Head of caudate nucleus (tissue), 42 donors: ENCODE measurements around the gene IRS1.

Experiments used
- DNase-seq, 42 donors: peaks; one replicate each; pipeline versions ENCODE4 v3.0.0 to v3.0.0-alpha.2; 2020 to 2021; ENCODE audit warnings: mixed read lengths in 7 of 42
- intact Hi-C: fragments of 100-400 bp; cut with DNase I; formaldehyde crosslinking; loops from one replicate; pipeline ENCODE4 v1.15.0; 2022

Gene IRS1

GRCh38 chr2:226795281-226796011 is 4.2 kb downstream of the IRS1 start:
- DNase-seq, result peak in 11 of 42 donors; percentile 4 to 44 (median 18)
- intact Hi-C loops, result loop anchor here (5.0 to 10.0 kb wide), 3 partner anchors 37 to 761 kb away; no protein-coding TSS in a partner anchor

- peak in 7 of 42 donors; percentile 4 to 40 (median 11) for DNase-seq
- intact Hi-C loops, result loop anchor here (5.0 to 10.0 kb wide), 3 partner anchors 38 to 760 kb away; no protein-coding TSS in a partner anchor
These were observed 4.9 kb downstream of the IRS1 start for GRCh38 chr2:226794751-226795171.

GRCh38 chr2:226794196-226794661 is 5.4 kb downstream of the IRS1 start:
- no peak for DNase-seq
- intact Hi-C loops, result loop anchor here (10.0 kb wide), 2 partner anchors 579 to 759 kb away; no protein-coding TSS in a partner anchor

- intact Hi-C loops, result loop anchor here (10.0 kb wide), 2 partner anchors 579 to 759 kb away; no protein-coding TSS in a partner anchor
- DNase-seq, result no peak
These were observed 6.0 kb downstream of the IRS1 start for GRCh38 chr2:226793646-226794045.

- intact Hi-C loops, result loop anchor here (10.0 kb wide), 2 partner anchors 578 to 758 kb away; no protein-coding TSS in a partner anchor
- DNase-seq, result peak in 5 of 42 donors; percentile 2 to 10 (median 7)
These were observed 7.3 kb downstream of the IRS1 start for GRCh38 chr2:226792155-226792881.

- intact Hi-C loops, result loop anchor here (10.0 kb wide), 2 partner anchors 577 to 757 kb away; no protein-coding TSS in a partner anchor
These were observed 8.0 kb downstream of the IRS1 start for GRCh38 chr2:226791487-226792081.

GRCh38 chr2:226791056-226791486 is 8.5 kb downstream of the IRS1 start:
- peak in 5 of 42 donors; percentile 29 to 80 (median 53) for DNase-seq
- intact Hi-C loops, result loop anchor here (10.0 kb wide), 2 partner anchors 576 to 756 kb away; no protein-coding TSS in a partner anchor

More at GRCh38 chr2:226791487-226792081, 8.0 kb downstream of the IRS1 start:
- DNase-seq, result peak; percentile 78 to 98 (median 95)

GRCh38 chr2:226790431-226790830 is 9.2 kb downstream of the IRS1 start:
- intact Hi-C loops, result loop anchor here (10.0 kb wide), 2 partner anchors 576 to 756 kb away; no protein-coding TSS in a partner anchor
- no peak for DNase-seq

GRCh38 chr2:226790011-226790410 is 9.6 kb downstream of the IRS1 start:
- intact Hi-C loops, result loop anchor here (10.0 kb wide), 2 partner anchors 575 to 755 kb away; no protein-coding TSS in a partner anchor

GRCh38 chr2:226788881-226789490 is 10.6 kb downstream of the IRS1 start:
- no peak for DNase-seq
- intact Hi-C loops, result no loop called here

More at GRCh38 chr2:226790011-226790410, 9.6 kb downstream of the IRS1 start:
- DNase-seq, result no peak

- intact Hi-C loops, result no loop called here
- no peak for DNase-seq
These were observed 11.6 kb downstream of the IRS1 start for GRCh38 chr2:226788064-226788463.

- DNase-seq, result no peak
- intact Hi-C loops, result no loop called here
These were observed 15.7 kb downstream of the IRS1 start for GRCh38 chr2:226783885-226784284.

- intact Hi-C loops, result no loop called here
- DNase-seq, result no peak
These were observed 17.4 kb downstream of the IRS1 start for GRCh38 chr2:226782092-226782713.

- intact Hi-C loops, result no loop called here
- no peak for DNase-seq
These were observed 19.2 kb downstream of the IRS1 start for GRCh38 chr2:226780431-226780830.

- no peak for DNase-seq
- intact Hi-C loops, result no loop called here
These were observed 22.0 kb downstream of the IRS1 start for GRCh38 chr2:226777611-226778010.

GRCh38 chr2:226776104-226776503 is 23.5 kb downstream of the IRS1 start:
- DNase-seq, result no peak
- intact Hi-C loops, result no loop called here

- no peak for DNase-seq
- intact Hi-C loops, result no loop called here
These were observed 24.5 kb downstream of the IRS1 start for GRCh38 chr2:226775032-226775509.

GRCh38 chr2:226773291-226773690 is 26.3 kb downstream of the IRS1 start:
- intact Hi-C loops, result no loop called here

More at GRCh38 chr2:226773291-226773690, 26.3 kb downstream of the IRS1 start:
- no peak for DNase-seq
